ENCODE results near the gene UBAP1.

The UBAP1 gene

GRCh38 chr9:34276772-34277171 is 97.9 kb downstream of the UBAP1 start:
- Histone ChIP-seq H3K4me3 (no peak overlapping the region), H3K9me3 (no peaks in the 10 kb centered on the region), H3K36me3 (no peaks in the 10 kb centered on the region), H3K27me3 (no peaks in the 10 kb centered on the region), H3K27ac (no peak overlapping the region), H3K4me1 (peaks cover 0 to 6% (median 2%) of the 10 kb centered on the region in 4 donors)
- no peak for TF ChIP-seq CTCF (IDR thresholded peaks at IDR 0.05)
- intact Hi-C loops (cut with DNase I; ENCODE audit: low total_unique reads) = no loop called here
- DNase-seq = no peak

DNA sequence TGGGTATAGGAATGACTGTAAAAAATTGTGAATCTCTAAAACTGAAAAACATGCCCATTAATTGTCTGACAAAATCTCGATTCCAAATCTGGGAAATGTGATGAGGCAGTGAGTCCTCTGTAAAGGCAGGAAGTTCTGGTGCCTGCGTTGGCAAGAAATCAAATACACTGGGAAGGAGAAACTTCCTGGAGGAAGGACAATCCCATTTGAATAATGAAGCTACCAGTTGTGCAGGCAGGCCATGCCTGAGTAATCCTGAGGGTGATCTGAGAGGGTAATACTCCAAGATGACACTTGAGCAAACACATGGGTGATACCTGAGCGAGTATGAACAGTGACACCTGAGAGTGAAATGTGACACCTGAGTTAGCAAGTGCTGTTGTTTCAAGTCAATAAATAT is 100.6 kb downstream of the UBAP1 start:
- H3K27me3 ChIP-seq = no peaks in the 10 kb centered on the region
- no peaks in the 10 kb centered on the region for H3K36me3 ChIP-seq
- H3K4me3 ChIP-seq = no peak overlapping the region
- DNase-seq = no peak
- no peaks in the 10 kb centered on the region for H3K4me1 ChIP-seq
- TF ChIP-seq CTCF (IDR thresholded peaks at IDR 0.05) = no peak
- intact Hi-C loops (cut with DNase I; ENCODE audit: low total_unique reads) = no loop called here
- no peak overlapping the region for H3K27ac ChIP-seq
- no peaks in the 10 kb centered on the region for H3K9me3 ChIP-seq

DNA sequence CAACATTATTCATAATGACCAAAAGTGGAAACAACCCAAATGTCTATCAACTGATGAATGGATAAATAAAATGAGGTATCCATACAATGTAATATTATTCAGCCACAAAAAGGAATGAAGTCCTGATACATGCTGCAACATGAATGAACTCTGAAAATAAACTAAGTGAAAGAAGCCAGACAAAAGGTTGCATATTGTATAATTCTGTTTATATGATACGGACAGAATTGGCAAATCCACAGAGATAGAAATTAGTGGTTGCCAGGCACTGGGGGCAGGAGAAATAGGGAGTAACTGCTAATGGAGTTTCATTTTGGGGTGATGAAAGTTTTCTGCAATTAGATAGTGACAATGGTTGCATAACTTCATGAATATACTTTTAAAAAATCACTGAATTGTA is 103.3 kb downstream of the UBAP1 start:
- no peak overlapping the region for H3K27ac ChIP-seq

GRCh38 chr9:34289159-34289558 is 110.3 kb downstream of the UBAP1 start:
- intact Hi-C loops (cut with DNase I; ENCODE audit: low total_unique reads) = no loop called here
- H3K27ac ChIP-seq = no peak overlapping the region
- H3K27me3 ChIP-seq = no peaks in the 10 kb centered on the region
- H3K36me3 ChIP-seq = no peaks in the 10 kb centered on the region
- no peak for TF ChIP-seq CTCF (IDR thresholded peaks at IDR 0.05)
- H3K4me3 ChIP-seq = no peak overlapping the region
- DNase-seq = no peak
- no peaks in the 10 kb centered on the region for H3K9me3 ChIP-seq
- no peaks in the 10 kb centered on the region for H3K4me1 ChIP-seq

More for the DNA sequence above, 103.3 kb downstream of the UBAP1 start:
- Histone ChIP-seq H3K4me3 (no peak overlapping the region), H3K27me3 (no peaks in the 10 kb centered on the region), H3K36me3 (no peaks in the 10 kb centered on the region), H3K4me1 (no peaks in the 10 kb centered on the region), H3K9me3 (no peaks in the 10 kb centered on the region)
- no peak for DNase-seq
- TF ChIP-seq CTCF (IDR thresholded peaks at IDR 0.05) = no peak
- intact Hi-C loops (cut with DNase I; ENCODE audit: low total_unique reads) = no loop called here

GRCh38 chr9:34291023-34291422 is 112.2 kb downstream of the UBAP1 start:
- Histone ChIP-seq H3K27me3 (no peaks in the 10 kb centered on the region), H3K27ac (no peak overlapping the region), H3K9me3 (no peaks in the 10 kb centered on the region), H3K4me1 (no peaks in the 10 kb centered on the region), H3K4me3 (no peak overlapping the region), H3K36me3 (no peaks in the 10 kb centered on the region)
- DNase-seq = no peak
- no peak for TF ChIP-seq CTCF (IDR thresholded peaks at IDR 0.05)
- intact Hi-C loops (cut with DNase I; ENCODE audit: low total_unique reads) = no loop called here

DNA sequence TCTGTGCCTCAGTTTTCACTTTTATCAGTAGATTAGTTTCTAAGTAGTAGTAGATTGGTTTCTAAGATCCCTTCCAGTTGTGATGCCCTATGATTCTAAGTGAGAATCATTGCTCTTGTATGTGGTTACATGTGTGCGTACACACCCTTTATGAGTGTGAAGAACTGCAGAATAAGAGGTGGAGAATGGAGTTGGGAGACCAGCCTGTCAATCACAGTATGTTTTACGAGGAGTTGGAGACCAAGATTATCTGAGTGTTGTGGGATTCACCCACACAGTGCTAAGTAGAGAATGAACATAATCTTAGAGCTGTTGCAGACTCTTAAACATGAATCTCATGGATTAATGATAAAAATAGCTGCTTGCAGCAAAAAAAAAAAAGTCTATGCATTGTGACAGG is 112.6 kb downstream of the UBAP1 start:
- intact Hi-C loops (cut with DNase I; ENCODE audit: low total_unique reads) = no loop called here

More for the DNA sequence above, 112.6 kb downstream of the UBAP1 start:
- Histone ChIP-seq H3K4me3 (no peak overlapping the region), H3K27ac (no peak overlapping the region), H3K9me3 (no peaks in the 10 kb centered on the region), H3K36me3 (no peaks in the 10 kb centered on the region), H3K27me3 (no peaks in the 10 kb centered on the region), H3K4me1 (no peaks in the 10 kb centered on the region)
- TF ChIP-seq CTCF (IDR thresholded peaks at IDR 0.05) = no peak
- DNase-seq = no peak

All from tibial artery (tissue), 4 donors.